ENCODE data around the gene GPR35. TPM values are rescaled to one million over a fixed set of nuclear protein-coding genes. Genes with fewer than 3 reads are reported as not detected.

Gene GPR35
- total RNA-seq, 1 donor from 2014 or later, result 24.9 TPM

- H3K9me3 Mint-ChIP-seq, result no peaks in the 10 kb centered on the region
- peak overlapping the region; percentile 73 for H3K4me3 Mint-ChIP-seq (ENCODE audit: low read depth)
- intact Hi-C loops (cut with micrococcal nuclease), result no loop called here
- peaks cover 36% of the 10 kb centered on the region for H3K4me1 Mint-ChIP-seq (ENCODE audit: low read depth)
- peaks cover 23% of the 10 kb centered on the region for H3K36me3 Mint-ChIP-seq (ENCODE audit: low read depth)
- no peaks in the 10 kb centered on the region for H3K27me3 Mint-ChIP-seq (ENCODE audit: low read depth)
- DNase-seq (ENCODE audit: low spot score), result no peak
- H3K27ac Mint-ChIP-seq, result peak overlapping the region; percentile 82
Observed at GRCh38 chr2:240626531-240627300, 1.4 kb downstream of the GPR35 start.

GRCh38 chr2:240627736-240628506 lies 2.6 kb downstream of the GPR35 start:
- Mint-ChIP-seq H3K4me3 (ENCODE audit: low read depth) (no peak overlapping the region), H3K4me1 (ENCODE audit: low read depth) (peaks cover 27% of the 10 kb centered on the region), H3K27ac (peak overlapping the region; percentile 82), H3K9me3 (peaks cover 10% of the 10 kb centered on the region), H3K36me3 (ENCODE audit: low read depth) (peaks cover 32% of the 10 kb centered on the region), H3K27me3 (ENCODE audit: low read depth) (no peaks in the 10 kb centered on the region)
- DNase-seq (ENCODE audit: low spot score), result no peak
- intact Hi-C loops (cut with micrococcal nuclease), result no loop called here

GRCh38 chr2:240628507-240628807 lies 3.2 kb downstream of the GPR35 start:
- Mint-ChIP-seq H3K4me1 (ENCODE audit: low read depth) (peaks cover 23% of the 10 kb centered on the region), H3K27ac (no peak overlapping the region), H3K27me3 (ENCODE audit: low read depth) (no peaks in the 10 kb centered on the region), H3K9me3 (peaks cover 15% of the 10 kb centered on the region), H3K36me3 (ENCODE audit: low read depth) (peaks cover 34% of the 10 kb centered on the region), H3K4me3 (ENCODE audit: low read depth) (no peak overlapping the region)
- intact Hi-C loops (cut with micrococcal nuclease), result no loop called here
- DNase-seq (ENCODE audit: low spot score), result no peak

- H3K36me3 Mint-ChIP-seq (ENCODE audit: low read depth), result peaks cover 39% of the 10 kb centered on the region
- intact Hi-C loops (cut with micrococcal nuclease), result no loop called here
Observed at GRCh38 chr2:240628808-240629618, 3.7 kb downstream of the GPR35 start.

GRCh38 chr2:240629619-240629967 lies 4.3 kb downstream of the GPR35 start:
- DNase-seq (ENCODE audit: low spot score), result no peak
- Mint-ChIP-seq H3K4me1 (ENCODE audit: low read depth) (peaks cover 16% of the 10 kb centered on the region), H3K36me3 (ENCODE audit: low read depth) (peaks cover 45% of the 10 kb centered on the region), H3K4me3 (ENCODE audit: low read depth) (no peak overlapping the region), H3K27ac (peak overlapping the region; percentile 28), H3K9me3 (peaks cover 26% of the 10 kb centered on the region), H3K27me3 (ENCODE audit: low read depth) (no peaks in the 10 kb centered on the region)
- intact Hi-C loops (cut with micrococcal nuclease), result no loop called here

More at GRCh38 chr2:240628808-240629618, 3.7 kb downstream of the GPR35 start:
- Mint-ChIP-seq H3K27ac (no peak overlapping the region), H3K4me3 (ENCODE audit: low read depth) (no peak overlapping the region), H3K9me3 (peaks cover 20% of the 10 kb centered on the region), H3K27me3 (ENCODE audit: low read depth) (no peaks in the 10 kb centered on the region), H3K4me1 (ENCODE audit: low read depth) (peaks cover 22% of the 10 kb centered on the region)
- DNase-seq (ENCODE audit: low spot score), result no peak

- intact Hi-C loops (cut with micrococcal nuclease), result no loop called here
- Mint-ChIP-seq H3K36me3 (ENCODE audit: low read depth) (peaks cover 49% of the 10 kb centered on the region), H3K27me3 (ENCODE audit: low read depth) (no peaks in the 10 kb centered on the region), H3K4me1 (ENCODE audit: low read depth) (peaks cover 10% of the 10 kb centered on the region), H3K4me3 (ENCODE audit: low read depth) (no peak overlapping the region), H3K27ac (peak overlapping the region; percentile 28), H3K9me3 (peaks cover 31% of the 10 kb centered on the region)
- DNase-seq (ENCODE audit: low spot score), result no peak
Observed at GRCh38 chr2:240629968-240630770, 4.9 kb downstream of the GPR35 start.

GRCh38 chr2:240630771-240631547 lies 5.7 kb downstream of the GPR35 start:
- Mint-ChIP-seq H3K27ac (no peak overlapping the region), H3K27me3 (ENCODE audit: low read depth) (no peaks in the 10 kb centered on the region), H3K4me1 (ENCODE audit: low read depth) (peaks cover 7% of the 10 kb centered on the region), H3K4me3 (ENCODE audit: low read depth) (no peak overlapping the region), H3K36me3 (ENCODE audit: low read depth) (peaks cover 49% of the 10 kb centered on the region), H3K9me3 (peaks cover 31% of the 10 kb centered on the region)
- DNase-seq (ENCODE audit: low spot score), result no peak
- intact Hi-C loops (cut with micrococcal nuclease), result no loop called here

- peaks cover 31% of the 10 kb centered on the region for H3K9me3 Mint-ChIP-seq
- peaks cover 4% of the 10 kb centered on the region for H3K4me1 Mint-ChIP-seq (ENCODE audit: low read depth)
- no peak for DNase-seq (ENCODE audit: low spot score)
- H3K4me3 Mint-ChIP-seq (ENCODE audit: low read depth), result no peak overlapping the region
- H3K36me3 Mint-ChIP-seq (ENCODE audit: low read depth), result peaks cover 49% of the 10 kb centered on the region
- H3K27me3 Mint-ChIP-seq (ENCODE audit: low read depth), result no peaks in the 10 kb centered on the region
- intact Hi-C loops (cut with micrococcal nuclease), result no loop called here
- H3K27ac Mint-ChIP-seq, result no peak overlapping the region
Observed at GRCh38 chr2:240631548-240632305, 6.4 kb downstream of the GPR35 start.

GRCh38 chr2:240632306-240632721 lies 7.0 kb downstream of the GPR35 start:
- Mint-ChIP-seq H3K27ac (no peak overlapping the region), H3K4me3 (ENCODE audit: low read depth) (no peak overlapping the region)
- intact Hi-C loops (cut with micrococcal nuclease), result no loop called here

GRCh38 chr2:240635121-240635997 lies 10.1 kb downstream of the GPR35 start:
- Mint-ChIP-seq H3K36me3 (ENCODE audit: low read depth) (peaks cover 36% of the 10 kb centered on the region), H3K4me3 (ENCODE audit: low read depth) (no peak overlapping the region), H3K9me3 (peaks cover 31% of the 10 kb centered on the region), H3K4me1 (ENCODE audit: low read depth) (no peaks in the 10 kb centered on the region), H3K27ac (no peak overlapping the region), H3K27me3 (ENCODE audit: low read depth) (no peaks in the 10 kb centered on the region)
- intact Hi-C loops (cut with micrococcal nuclease), result no loop called here
- no peak for DNase-seq (ENCODE audit: low spot score)

More at GRCh38 chr2:240632306-240632721, 7.0 kb downstream of the GPR35 start:
- DNase-seq (ENCODE audit: low spot score), result no peak
- Mint-ChIP-seq H3K9me3 (peaks cover 31% of the 10 kb centered on the region), H3K27me3 (ENCODE audit: low read depth) (no peaks in the 10 kb centered on the region), H3K36me3 (ENCODE audit: low read depth) (peaks cover 45% of the 10 kb centered on the region), H3K4me1 (ENCODE audit: low read depth) (no peaks in the 10 kb centered on the region)
